ENCODE results near the gene NFATC3.

The NFATC3 gene

DNA sequence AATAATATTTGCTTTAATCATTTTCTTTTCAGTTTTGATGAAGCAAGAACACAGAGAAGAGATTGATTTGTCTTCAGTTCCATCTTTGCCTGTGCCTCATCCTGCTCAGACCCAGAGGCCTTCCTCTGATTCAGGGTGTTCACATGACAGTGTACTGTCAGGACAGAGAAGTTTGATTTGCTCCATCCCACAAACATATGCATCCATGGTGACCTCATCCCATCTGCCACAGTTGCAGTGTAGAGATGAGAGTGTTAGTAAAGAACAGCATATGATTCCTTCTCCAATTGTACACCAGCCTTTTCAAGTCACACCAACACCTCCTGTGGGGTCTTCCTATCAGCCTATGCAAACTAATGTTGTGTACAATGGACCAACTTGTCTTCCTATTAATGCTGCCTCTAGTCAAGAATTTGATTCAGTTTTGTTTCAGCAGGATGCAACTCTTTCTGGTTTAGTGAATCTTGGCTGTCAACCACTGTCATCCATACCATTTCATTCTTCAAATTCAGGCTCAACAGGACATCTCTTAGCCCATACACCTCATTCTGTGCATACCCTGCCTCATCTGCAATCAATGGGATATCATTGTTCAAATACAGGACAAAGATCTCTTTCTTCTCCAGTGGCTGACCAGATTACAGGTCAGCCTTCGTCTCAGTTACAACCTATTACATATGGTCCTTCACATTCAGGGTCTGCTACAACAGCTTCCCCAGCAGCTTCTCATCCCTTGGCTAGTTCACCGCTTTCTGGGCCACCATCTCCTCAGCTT, 105.8 kb downstream of the NFATC3 start:
- peak; percentile 70 to 80 (median 77) for DNase-seq

- no peak for DNase-seq
Observed at GRCh38 chr16:68194251-68194650, 109.1 kb downstream of the NFATC3 start.

DNA sequence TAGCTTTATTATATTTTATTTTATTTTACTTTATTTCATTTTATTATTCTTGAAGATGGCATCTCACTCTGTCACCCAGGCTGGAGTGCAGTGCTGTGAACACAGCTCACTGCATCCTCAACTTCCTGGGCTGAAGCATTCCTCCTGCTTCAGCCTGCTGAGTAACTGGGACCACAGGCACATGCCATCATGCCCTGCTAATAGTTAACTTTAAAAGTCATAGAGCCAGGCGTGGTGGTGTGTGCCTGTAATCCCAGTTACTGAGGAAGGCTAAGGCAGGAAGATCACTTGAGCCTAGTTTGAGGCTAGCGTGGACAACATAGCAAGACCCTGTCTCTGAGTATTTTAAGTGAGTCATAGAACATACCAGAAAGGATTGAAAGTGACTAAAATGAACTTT, 112.1 kb downstream of the NFATC3 start:
- DNase-seq: no peak

DNA sequence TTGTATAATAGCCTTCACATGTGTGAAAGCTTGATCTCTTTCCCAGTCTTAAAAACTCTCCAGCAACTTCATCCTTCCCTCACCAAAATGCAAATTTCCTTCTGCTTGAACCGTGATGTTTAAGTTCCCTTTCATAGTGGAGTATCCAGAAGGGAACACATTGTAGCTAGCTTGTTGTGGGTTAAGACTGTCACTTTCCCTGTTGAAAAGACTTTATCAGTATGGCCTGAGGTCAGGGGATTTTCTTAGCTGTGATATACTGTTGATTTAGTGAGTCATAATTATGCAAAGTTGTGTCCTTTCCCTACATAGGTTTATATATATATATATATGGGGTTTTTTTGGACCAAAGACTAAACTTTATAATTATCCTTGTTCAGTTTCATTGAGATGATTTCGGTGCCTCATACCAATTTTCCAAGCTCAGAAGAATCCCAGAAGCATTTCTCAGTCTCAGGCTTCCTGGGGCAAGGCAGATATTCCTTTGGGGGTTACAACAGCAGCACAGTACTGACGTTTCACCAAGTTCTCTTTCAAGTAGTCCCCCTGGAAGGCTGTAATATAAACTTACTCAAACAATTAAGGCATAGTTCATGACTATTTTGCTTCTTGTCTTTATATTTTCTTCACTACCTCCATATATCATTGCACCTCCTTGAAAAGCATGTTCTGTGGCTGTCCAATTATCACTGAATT, 115.1 kb downstream of the NFATC3 start:
- peak; percentile 40 to 71 (median 54) for DNase-seq

GRCh38 chr16:68202091-68202519, 116.9 kb downstream of the NFATC3 start:
- no peak for DNase-seq

DNA sequence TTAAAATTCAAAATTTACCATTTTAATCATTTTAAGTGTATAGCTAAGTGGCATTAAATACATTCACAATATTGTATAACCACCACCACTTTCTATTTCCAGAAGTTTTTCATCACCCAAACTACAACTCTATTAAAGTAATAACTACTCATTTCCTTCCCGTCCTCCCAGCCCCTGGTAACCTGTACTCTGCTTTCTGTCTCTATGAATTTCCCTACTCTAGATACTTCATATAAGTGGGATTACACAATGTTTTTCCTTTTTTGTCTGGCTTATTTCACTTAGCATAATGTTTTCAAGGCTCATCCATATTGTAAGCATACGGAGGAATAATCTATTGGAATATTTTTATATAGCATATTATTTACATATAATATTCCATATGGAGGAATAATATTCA, 121.1 kb downstream of the NFATC3 start:
- DNase-seq: no peak

GRCh38 chr16:68214726-68215125, 129.6 kb downstream of the NFATC3 start:
- no peak for DNase-seq

GRCh38 chr16:68215302-68215701, 130.1 kb downstream of the NFATC3 start:
- no peak for DNase-seq

- DNase-seq: no peak
Observed at GRCh38 chr16:68216240-68216639, 131.1 kb downstream of the NFATC3 start.

DNA sequence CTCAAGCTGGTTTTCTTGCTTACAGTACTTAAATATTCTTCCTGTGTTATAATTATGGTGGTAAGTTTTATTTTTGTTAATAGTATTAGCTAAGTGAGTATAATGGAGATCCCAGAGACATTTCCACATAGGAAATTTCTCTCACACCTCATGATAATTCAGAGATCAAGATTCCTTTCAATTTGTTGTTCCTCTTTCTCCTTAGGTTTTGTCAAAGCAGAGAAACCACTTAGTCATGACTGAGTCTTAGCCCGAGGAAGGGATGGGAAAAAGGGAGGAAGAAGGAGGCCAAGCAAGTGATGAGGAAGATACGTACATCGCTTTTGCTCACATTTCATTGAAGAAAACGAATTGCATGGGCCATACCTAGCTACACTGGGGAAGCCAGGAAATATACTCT, 132.3 kb downstream of the NFATC3 start:
- peak; percentile 54 to 78 (median 65) for DNase-seq

DNA sequence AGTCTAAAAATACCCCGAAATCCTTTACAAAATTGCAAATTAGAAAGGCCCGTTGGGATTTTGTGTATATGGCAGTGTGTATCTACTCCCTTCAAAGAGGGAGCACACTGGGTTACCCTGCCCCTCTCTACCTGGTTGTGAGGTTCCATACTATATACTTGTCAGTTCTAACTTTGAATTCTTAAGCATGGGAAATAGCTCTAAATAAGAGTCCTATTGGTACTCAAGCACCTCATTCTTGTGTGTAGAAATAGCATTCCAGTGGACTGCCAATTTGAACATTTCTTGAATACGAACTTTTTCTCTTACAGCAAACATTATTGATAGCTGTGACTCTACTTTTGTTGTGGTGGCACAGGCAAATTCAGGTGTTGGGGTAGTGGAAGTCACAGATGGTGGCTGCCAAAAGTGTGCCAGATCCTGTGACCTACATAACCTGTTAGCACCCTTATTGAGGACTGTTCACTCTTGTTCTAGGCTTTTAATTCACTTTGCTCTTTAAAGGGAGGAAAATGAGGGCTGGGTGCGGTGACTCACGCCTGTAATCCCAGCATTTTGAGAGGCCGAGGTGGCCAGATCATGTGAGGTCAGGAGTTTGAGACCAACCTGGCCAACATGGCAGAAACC, 134.7 kb downstream of the NFATC3 start:
- no peak for DNase-seq

GRCh38 chr16:68223072-68223471, 137.9 kb downstream of the NFATC3 start:
- no peak for DNase-seq

DNA sequence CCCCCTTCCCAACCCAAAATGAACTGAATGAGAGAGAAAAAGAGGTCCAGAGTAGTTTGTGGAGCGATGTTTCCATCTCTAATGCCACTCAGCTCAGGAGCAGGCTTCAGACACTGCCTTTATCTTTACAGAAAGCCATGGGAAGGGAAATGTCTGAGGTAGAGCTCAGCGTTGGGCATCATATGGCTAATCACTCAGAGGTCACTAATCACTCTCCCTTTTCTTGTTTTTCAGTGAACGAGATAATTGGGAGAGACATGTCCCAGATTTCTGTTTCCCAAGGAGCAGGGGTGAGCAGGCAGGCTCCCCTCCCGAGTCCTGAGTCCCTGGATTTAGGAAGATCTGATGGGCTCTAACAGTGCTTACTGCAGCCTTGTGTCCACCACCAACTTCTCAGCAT, 140.9 kb downstream of the NFATC3 start:
- no peak for DNase-seq

GRCh38 chr16:68227183-68227793, 142.1 kb downstream of the NFATC3 start:
- DNase-seq: no peak

- no peak for DNase-seq
Observed at GRCh38 chr16:68227850-68228553, 142.8 kb downstream of the NFATC3 start.

- no peak for DNase-seq
Observed at GRCh38 chr16:68228652-68229051, 143.5 kb downstream of the NFATC3 start.

DNA sequence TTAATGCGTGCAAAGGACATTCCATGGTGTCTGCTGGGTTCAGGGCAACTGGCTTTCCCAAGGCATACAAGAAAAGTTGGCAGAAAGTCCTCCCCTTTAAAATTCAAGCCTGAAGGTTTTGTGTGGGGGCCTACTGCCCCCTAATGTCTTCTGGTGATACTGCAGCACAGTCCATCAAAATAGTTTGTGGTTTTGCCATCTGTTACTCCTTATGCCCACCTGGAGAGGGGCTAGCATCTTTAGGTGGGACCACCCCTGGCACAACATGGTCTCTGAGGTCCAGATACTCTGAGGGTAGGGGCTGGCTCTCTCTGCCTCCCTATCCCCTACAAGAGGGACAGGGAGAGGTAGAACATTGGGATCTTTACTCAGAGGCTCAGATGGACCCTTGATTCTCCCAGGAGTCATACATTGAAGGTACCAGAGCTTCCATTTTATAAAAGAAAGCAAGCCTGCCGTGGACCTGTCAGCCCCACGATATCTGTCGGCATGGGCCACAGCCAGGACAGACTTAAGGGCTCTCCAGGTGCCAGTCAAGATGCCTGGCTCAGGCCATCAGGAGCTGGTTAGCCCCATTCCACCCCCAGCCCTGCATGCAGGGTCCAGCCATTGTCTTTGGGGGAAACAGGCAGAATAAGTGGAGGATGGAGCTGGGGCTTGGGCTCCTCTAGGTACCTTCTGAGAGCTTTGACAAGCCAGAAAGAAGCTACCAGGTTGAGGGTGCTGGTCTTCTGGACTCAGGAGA, 144.4 kb downstream of the NFATC3 start:
- peak; percentile 54 to 65 (median 59) for DNase-seq

- DNase-seq: no peak
Observed at GRCh38 chr16:68230176-68230571, 145.0 kb downstream of the NFATC3 start.

GRCh38 chr16:68230956-68231355, 145.8 kb downstream of the NFATC3 start:
- DNase-seq: no peak

DNA sequence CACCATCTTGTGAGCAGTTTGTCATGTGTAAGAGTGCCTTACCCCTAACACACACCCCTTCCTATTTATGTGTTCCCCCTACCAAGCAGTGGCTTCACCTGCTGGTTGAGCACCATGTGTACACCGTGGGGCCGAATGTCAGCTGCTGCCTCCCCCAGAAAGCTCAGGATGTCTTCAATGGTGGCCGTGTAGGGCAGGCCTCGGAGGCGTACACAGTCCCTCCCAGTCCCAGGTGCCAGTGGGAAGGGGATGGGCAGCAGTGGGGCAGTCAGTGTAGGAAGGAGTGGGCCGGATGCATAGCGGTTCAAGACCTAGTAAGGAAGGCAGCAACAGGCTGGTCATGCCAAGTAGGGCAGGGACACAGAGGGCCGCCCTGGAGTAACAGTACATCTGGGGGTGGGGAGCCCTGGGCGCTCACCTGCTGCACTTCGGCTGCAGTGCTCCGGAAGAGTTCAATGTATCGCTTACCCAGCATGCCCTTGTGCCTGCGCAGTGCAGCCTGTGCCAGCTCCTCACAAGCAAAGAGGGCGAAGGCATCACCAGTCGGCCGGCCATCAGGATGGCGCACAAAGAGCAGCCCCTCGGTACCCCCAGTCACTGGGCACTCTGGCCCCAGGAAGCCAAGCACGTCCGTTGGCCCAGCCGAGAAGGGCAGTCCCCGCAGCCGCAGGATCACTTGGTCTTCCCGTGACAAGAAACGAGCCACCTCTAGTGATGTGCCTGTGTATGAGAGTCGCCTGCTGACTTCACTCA, 146.4 kb downstream of the NFATC3 start:
- no peak for DNase-seq

DNA sequence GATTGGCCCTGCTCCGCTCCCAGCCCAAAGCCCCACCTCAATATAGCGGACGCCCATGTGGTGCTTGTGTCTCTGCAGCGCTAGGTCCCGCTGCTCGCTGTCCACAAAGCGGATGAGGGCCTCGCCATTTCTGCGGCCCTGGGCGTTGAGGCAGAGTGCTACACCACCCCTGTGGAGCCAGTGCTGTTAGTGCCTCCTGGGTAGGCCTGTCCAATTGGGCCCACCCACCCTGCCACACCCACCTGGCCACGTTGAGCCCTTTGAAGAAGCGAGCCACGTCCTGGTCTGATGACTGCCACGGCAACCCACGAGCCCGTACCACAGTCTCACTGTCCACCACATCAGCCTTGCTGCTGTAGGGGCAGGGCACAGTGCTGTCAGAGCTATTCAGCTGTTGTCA, 147.2 kb downstream of the NFATC3 start:
- no peak for DNase-seq
